ENCODE data around the gene MYOZ1. TPM values are rescaled to one million over a fixed set of nuclear protein-coding genes. Genes with fewer than 3 reads are reported as not detected.

MYOZ1 gene
- total RNA-seq, 1 donor from 2014 or later, result 2.9 TPM

DNA sequence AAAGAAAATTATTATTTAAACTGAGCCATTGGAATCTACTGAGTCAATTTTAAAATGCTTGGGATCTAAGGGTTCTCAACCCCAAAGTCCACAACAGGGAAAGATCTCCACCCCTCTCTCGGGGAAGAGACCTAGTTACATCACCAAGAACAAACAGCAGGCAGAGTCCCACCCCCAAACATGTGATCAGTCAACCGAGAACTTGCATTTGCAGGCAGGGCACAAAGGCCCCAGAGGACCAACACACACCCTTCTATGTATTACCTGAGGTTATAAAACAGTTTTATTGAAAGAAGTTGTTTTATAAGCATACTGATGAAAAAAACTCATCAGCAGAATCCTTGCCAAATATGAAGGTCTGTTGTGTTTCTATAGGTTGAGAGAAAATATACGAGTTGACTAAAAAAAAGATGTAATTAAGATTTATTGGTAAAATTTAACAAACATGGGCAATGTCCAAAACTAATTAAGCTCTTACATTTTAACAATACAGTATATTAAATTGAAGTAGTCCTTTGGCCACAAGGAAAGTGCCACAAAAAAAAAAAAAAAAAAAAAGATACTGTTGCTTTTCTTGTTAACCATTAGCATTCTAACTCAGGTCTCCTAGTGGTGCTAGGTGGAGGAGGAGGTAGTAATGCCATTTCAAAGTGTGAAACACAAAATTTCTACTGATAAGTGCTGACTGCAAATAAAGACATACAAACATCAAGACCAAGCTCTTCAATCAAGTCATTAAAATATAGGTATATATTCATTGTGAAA lies 49.2 kb downstream of the MYOZ1 start:
- TF ChIP-seq, protein P1, sequence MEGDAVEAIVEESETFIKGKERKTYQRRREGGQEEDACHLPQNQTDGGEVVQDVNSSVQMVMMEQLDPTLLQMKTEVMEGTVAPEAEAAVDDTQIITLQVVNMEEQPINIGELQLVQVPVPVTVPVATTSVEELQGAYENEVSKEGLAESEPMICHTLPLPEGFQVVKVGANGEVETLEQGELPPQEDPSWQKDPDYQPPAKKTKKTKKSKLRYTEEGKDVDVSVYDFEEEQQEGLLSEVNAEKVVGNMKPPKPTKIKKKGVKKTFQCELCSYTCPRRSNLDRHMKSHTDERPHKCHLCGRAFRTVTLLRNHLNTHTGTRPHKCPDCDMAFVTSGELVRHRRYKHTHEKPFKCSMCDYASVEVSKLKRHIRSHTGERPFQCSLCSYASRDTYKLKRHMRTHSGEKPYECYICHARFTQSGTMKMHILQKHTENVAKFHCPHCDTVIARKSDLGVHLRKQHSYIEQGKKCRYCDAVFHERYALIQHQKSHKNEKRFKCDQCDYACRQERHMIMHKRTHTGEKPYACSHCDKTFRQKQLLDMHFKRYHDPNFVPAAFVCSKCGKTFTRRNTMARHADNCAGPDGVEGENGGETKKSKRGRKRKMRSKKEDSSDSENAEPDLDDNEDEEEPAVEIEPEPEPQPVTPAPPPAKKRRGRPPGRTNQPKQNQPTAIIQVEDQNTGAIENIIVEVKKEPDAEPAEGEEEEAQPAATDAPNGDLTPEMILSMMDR (IDR thresholded peaks at IDR 0.05), result no peak
- DNase-seq (peak; percentile 63), ATAC-seq (peak; percentile 93 to 94)
- Histone ChIP-seq H3K9me3 (no peaks in the 10 kb centered on the region), H3K27me3 (ENCODE audit: low read depth) (no peaks in the 10 kb centered on the region), H3K4me3 (peak overlapping the region; percentile 20), H3K4me1 (peaks cover 40% of the 10 kb centered on the region), H3K27ac (peak overlapping the region; percentile 81), H3K36me3 (no peaks in the 10 kb centered on the region)
- intact Hi-C loops (cut with DNase I), result no loop called here

DNA sequence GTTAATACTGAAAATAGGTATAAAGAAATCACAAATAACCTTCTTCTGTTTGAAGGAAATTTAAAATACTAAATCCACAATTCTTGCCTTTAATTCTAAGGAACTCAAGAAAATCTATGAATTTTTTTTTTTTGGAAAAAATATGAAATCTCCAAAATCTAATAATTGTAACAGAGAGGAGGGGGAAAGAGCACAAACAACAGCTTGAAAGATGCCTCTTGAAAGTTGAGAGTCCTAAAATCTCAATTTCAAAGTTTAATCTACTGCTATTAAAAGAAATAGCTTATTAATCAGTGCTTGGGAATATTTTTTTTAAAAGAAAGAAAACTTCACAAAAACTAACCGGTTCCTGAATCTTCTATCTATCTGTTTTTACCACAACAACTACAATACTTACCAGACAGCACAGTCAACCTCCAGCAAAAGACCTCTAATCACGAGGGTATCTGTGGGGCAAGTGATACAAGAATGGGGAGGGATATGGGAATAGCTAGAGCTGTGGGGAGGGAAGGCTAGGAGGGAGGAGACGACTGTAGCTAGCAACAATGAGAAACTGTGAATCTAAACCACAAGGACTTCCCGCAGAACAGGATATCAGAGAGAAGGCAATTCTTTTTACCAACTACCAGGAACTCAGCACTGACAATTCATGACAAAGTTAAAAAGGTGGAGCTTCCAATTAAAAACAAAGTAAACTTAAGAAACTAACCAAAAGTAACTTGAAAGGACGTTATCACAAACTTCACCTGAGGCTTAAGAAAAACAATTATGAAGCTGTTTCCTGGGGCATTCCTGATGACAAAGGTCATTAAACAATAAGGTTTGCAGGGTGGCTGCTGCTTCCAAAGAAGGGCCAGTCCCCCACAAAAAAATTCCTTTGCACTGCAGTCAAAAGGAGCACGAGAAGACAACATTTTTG lies 50.1 kb downstream of the MYOZ1 start, which contains the start of gene USP54:
USP54 (minus strand) TSS at position 462 of the 919 bp plus-strand sequence. CDS start 15,684 bp downstream, outside the sequence.
- intact Hi-C loops (cut with DNase I), result no loop called here
- TF ChIP-seq, protein P1 (IDR thresholded peaks at IDR 0.05), result no peak
- DNase-seq (no peak), ATAC-seq (peak; percentile 72 to 81)
- Histone ChIP-seq H3K9me3 (no peaks in the 10 kb centered on the region), H3K27ac (peak within 1 kb of the TSS; percentile 81), H3K36me3 (no peaks in the 10 kb centered on the region), H3K4me3 (peak within 1 kb of the TSS; percentile 20), H3K27me3 (ENCODE audit: low read depth) (no peaks in the 10 kb centered on the region), H3K4me1 (peaks cover 47% of the 10 kb centered on the region)

DNA sequence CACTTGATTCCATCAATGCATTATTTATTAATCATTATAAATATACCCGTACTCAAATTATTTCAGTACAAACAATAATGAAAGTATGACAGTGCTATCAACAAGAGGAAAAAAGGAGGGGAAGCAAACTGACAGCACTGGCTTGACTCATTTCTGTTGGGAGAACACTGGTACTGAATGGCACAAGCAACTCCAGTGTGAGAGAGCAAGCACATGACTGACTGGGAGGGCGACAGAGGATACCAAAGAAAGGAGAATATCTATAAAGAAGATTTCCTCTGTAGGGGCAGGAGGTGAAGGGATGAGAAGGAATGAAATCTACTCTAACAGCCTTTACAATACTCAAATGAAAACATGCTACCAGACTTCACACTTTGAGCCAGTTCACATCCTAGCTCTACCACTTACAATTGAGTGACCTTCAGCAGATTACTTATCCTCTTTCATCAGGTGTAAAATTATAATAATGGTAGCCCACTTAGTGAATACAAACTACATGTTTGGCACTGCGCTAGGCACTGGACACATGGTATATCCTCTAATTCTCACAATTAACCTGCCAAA lies 51.6 kb downstream of the MYOZ1 start:
- TF ChIP-seq, protein P1 (IDR thresholded peaks at IDR 0.05), result no peak
- Histone ChIP-seq H3K27ac (peak overlapping the region; percentile 57), H3K4me3 (no peak overlapping the region), H3K4me1 (peaks cover 56% of the 10 kb centered on the region), H3K9me3 (no peaks in the 10 kb centered on the region), H3K27me3 (ENCODE audit: low read depth) (no peaks in the 10 kb centered on the region), H3K36me3 (no peaks in the 10 kb centered on the region)
- intact Hi-C loops (cut with DNase I), result no loop called here
- peak in 1 of 2 donors; percentile 25 for ATAC-seq
- DNase-seq, result no peak

DNA sequence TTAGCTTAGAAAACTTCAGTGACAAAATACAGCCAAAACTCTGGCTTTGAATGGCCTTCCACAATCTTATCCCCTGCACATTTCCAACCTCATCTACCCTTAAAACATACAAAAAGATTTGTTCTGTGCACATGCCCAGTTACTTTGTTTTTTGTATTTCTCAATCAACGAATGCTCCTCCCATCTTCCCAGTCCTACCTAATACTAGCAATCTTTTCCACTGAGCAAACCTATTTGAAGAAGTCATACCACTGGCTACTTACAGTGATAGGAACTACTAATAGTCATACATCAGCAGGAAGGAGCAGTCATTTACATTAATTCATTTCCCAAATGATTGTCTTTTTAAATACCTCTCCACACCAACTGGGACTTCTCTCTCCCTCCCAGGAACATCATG lies 52.6 kb downstream of the MYOZ1 start:
- ATAC-seq (no peak), DNase-seq (no peak)
- Histone ChIP-seq H3K9me3 (no peaks in the 10 kb centered on the region), H3K27me3 (ENCODE audit: low read depth) (no peaks in the 10 kb centered on the region), H3K36me3 (no peaks in the 10 kb centered on the region), H3K27ac (peak overlapping the region; percentile 57), H3K4me3 (no peak overlapping the region), H3K4me1 (peaks cover 56% of the 10 kb centered on the region)
- intact Hi-C loops (cut with DNase I), result no loop called here
- TF ChIP-seq, protein P1 (IDR thresholded peaks at IDR 0.05), result no peak

DNA sequence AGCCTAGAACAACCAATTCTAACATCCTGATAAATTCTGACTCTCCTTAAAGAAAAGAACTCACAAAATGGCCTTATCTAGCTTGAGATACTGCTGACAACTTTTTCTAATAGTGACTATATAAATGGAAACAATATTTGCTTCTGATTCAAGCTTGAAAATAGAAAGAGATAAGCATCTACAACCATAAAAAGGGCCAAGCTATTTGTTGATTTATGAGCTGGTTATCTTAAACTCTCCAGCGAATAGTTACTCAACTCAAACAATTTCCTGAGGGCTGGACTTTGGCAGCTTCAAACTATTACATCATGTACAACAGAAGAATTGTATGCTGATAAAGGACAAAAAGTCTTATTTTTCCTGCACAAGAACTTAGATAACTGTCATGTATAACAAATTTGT lies 54.7 kb downstream of the MYOZ1 start:
- TF ChIP-seq, protein P1 (IDR thresholded peaks at IDR 0.05), result no peak
- ATAC-seq, result peak; percentile 77 to 85
- Histone ChIP-seq H3K4me1 (peaks cover 47% of the 10 kb centered on the region), H3K4me3 (no peak overlapping the region), H3K9me3 (no peaks in the 10 kb centered on the region), H3K27ac (peak overlapping the region; percentile 71), H3K27me3 (ENCODE audit: low read depth) (no peaks in the 10 kb centered on the region), H3K36me3 (no peaks in the 10 kb centered on the region)
- no peak for DNase-seq
- intact Hi-C loops (cut with DNase I), result no loop called here
